ENCODE measurements around the gene EFNA5.
A peak's percentile ranks its signal among the peaks of the same experiment; 100 is the strongest.
"Not testable (repeated sequence)": the region's sequence is repeated elsewhere in the genome, so short reads cannot be mapped to it uniquely, and the experiment has no call there.

EFNA5 gene

DNA sequence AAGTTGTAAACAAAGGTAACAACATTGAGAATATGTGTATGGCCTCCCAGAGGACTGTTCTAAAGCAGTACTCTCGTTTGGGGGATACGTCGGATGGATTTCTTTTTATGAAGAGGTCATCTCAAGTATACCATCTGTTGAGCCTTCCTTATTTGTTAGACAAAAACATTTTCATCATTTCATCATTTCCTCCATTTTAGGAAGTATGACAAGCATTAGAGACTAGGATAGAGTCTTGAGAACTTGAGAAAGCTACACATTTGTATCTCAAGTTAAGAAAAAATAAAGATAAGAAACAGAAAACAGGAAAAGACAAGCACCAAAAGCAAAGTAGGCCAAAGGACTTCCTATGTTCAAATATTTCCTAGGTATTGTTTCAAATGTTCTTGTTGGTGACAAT is 307.0 kb downstream of the EFNA5 start:
- Mint-ChIP-seq H3K27ac (peak overlapping the region; percentile 30 to 77), H3K4me3 (no peak overlapping the region), H3K36me3 (ENCODE audit: insufficient read depth) (no peaks in the 10 kb centered on the region), H3K9me3 (no peaks in the 10 kb centered on the region), H3K4me1 (ENCODE audit: low read depth in 2 of 2) (peaks cover 12 to 35% of the 10 kb centered on the region in 2 donors), H3K27me3 (no peaks in the 10 kb centered on the region)
- DNase-seq (no peak), ATAC-seq (replicated peaks) (no peak)

- no peak overlapping the region for H3K4me3 Mint-ChIP-seq
- peaks cover 12 to 32% of the 10 kb centered on the region in 2 donors for H3K4me1 Mint-ChIP-seq (ENCODE audit: low read depth in 2 of 2)
- DNase-seq (no peak), ATAC-seq (replicated peaks) (no peak)
- H3K9me3 Mint-ChIP-seq, result no peaks in the 10 kb centered on the region
- H3K27ac Mint-ChIP-seq, result peak overlapping the region in 1 of 2 donors; percentile 77
- H3K36me3 Mint-ChIP-seq (ENCODE audit: insufficient read depth), result no peaks in the 10 kb centered on the region
- H3K27me3 Mint-ChIP-seq, result no peaks in the 10 kb centered on the region
Observed at GRCh38 chr5:107361945-107362344, 308.8 kb downstream of the EFNA5 start.

DNA sequence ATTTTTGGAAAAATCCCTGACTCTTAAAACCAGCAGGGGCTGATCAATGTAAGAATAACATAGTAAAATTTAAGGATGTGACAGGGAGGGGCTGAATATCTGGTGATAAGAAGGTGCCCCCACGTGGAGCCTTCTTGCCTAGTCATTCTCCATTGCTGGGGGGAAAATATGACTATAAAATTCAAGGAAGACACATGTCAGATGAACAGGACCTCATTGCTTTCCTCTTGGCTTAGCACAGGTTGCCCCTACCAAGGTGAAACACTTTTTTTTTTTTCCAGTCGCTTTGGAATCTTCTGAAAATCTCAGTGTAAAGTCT is 310.9 kb downstream of the EFNA5 start:
- Mint-ChIP-seq H3K27ac (peak overlapping the region in 1 of 2 donors; percentile 50), H3K9me3 (no peaks in the 10 kb centered on the region), H3K27me3 (no peaks in the 10 kb centered on the region), H3K36me3 (ENCODE audit: insufficient read depth) (no peaks in the 10 kb centered on the region), H3K4me1 (ENCODE audit: low read depth in 2 of 2) (peaks cover 4 to 13% of the 10 kb centered on the region in 2 donors), H3K4me3 (no peak overlapping the region)
- DNase-seq (no peak), ATAC-seq (replicated peaks) (no peak)

- Mint-ChIP-seq H3K27me3 (no peaks in the 10 kb centered on the region), H3K4me3 (no peak overlapping the region), H3K36me3 (ENCODE audit: insufficient read depth) (no peaks in the 10 kb centered on the region), H3K9me3 (no peaks in the 10 kb centered on the region), H3K4me1 (ENCODE audit: low read depth in 2 of 2) (peaks cover 0 to 9% of the 10 kb centered on the region in 2 donors), H3K27ac (peak overlapping the region in 1 of 2 donors; percentile 50)
- no peak for ATAC-seq (replicated peaks)
- no peak for DNase-seq
Observed at GRCh38 chr5:107359033-107359915, 311.5 kb downstream of the EFNA5 start.

GRCh38 chr5:107356891-107357290 is 313.8 kb downstream of the EFNA5 start:
- no peak for ATAC-seq (replicated peaks)
- no peaks in the 10 kb centered on the region for H3K9me3 Mint-ChIP-seq

DNA sequence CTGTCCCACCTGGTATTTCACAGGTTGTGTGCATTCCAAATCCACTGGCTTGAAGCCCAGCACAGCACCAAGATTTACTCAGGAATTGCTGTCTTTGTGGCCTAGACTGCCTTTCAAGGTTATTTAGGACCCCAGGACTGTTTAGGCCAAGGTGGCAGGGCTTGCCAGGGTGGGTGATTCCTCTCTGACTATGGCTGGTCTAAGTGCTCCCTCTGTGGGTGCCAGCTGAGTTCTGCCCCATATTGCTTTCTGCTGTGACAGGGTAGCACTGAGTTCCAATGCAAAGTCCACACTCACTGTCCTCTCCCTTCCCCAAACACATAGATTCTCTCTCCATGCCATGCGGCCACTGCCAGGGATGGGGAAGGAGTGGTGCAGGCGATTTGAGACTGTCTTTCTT is 318.2 kb downstream of the EFNA5 start:
- DNase-seq (no peak), ATAC-seq (replicated peaks) (no peak)
- H3K27me3 Mint-ChIP-seq, result no peaks in the 10 kb centered on the region
- no peaks in the 10 kb centered on the region for H3K36me3 Mint-ChIP-seq (ENCODE audit: insufficient read depth)
- no peaks in the 10 kb centered on the region for H3K9me3 Mint-ChIP-seq
- H3K27ac Mint-ChIP-seq, result no peak overlapping the region
- H3K4me1 Mint-ChIP-seq (ENCODE audit: low read depth in 2 of 2), result no peaks in the 10 kb centered on the region
- no peak overlapping the region for H3K4me3 Mint-ChIP-seq

More at GRCh38 chr5:107356891-107357290, 313.8 kb downstream of the EFNA5 start:
- no peak for DNase-seq
- Mint-ChIP-seq H3K4me3 (no peak overlapping the region), H3K36me3 (ENCODE audit: insufficient read depth) (no peaks in the 10 kb centered on the region), H3K27ac (no peak overlapping the region), H3K4me1 (ENCODE audit: low read depth in 2 of 2) (peaks cover 0 to 9% of the 10 kb centered on the region in 2 donors), H3K27me3 (no peaks in the 10 kb centered on the region)

GRCh38 chr5:107346580-107346979 is 324.2 kb downstream of the EFNA5 start:
- not testable (repeated sequence) for H3K4me3 Mint-ChIP-seq; H3K4me1 Mint-ChIP-seq (ENCODE audit: low read depth in 2 of 2); H3K27ac Mint-ChIP-seq; ATAC-seq (replicated peaks); H3K27me3 Mint-ChIP-seq; H3K36me3 Mint-ChIP-seq (ENCODE audit: insufficient read depth); DNase-seq
- H3K9me3 Mint-ChIP-seq, result peaks cover 4 to 15% of the 10 kb centered on the region in 2 donors

GRCh38 chr5:107342371-107342770 is 328.4 kb downstream of the EFNA5 start:
- no peak overlapping the region for H3K27ac Mint-ChIP-seq
- H3K4me1 Mint-ChIP-seq (ENCODE audit: low read depth in 2 of 2), result no peaks in the 10 kb centered on the region
- no peak overlapping the region for H3K4me3 Mint-ChIP-seq
- DNase-seq (no peak), ATAC-seq (replicated peaks) (no peak)
- no peaks in the 10 kb centered on the region for H3K27me3 Mint-ChIP-seq
- H3K9me3 Mint-ChIP-seq, result peaks cover 3 to 15% of the 10 kb centered on the region in 2 donors
- peaks cover 4% of the 10 kb centered on the region for H3K36me3 Mint-ChIP-seq (ENCODE audit: insufficient read depth)

GRCh38 chr5:107341376-107342084 is 329.2 kb downstream of the EFNA5 start:
- Mint-ChIP-seq H3K4me1 (ENCODE audit: low read depth in 2 of 2) (no peaks in the 10 kb centered on the region), H3K36me3 (ENCODE audit: insufficient read depth) (peaks cover 4% of the 10 kb centered on the region), H3K27ac (no peak overlapping the region), H3K27me3 (no peaks in the 10 kb centered on the region), H3K4me3 (no peak overlapping the region), H3K9me3 (peaks cover 3 to 15% of the 10 kb centered on the region in 2 donors)
- no peak for DNase-seq
- no peak for ATAC-seq (replicated peaks)

GRCh38 chr5:107340631-107341030 is 330.1 kb downstream of the EFNA5 start:
- no peak for DNase-seq
- Mint-ChIP-seq H3K27ac (no peak overlapping the region), H3K9me3 (peaks cover 3 to 8% of the 10 kb centered on the region in 2 donors), H3K36me3 (ENCODE audit: insufficient read depth) (peaks cover 4% of the 10 kb centered on the region), H3K4me3 (no peak overlapping the region), H3K27me3 (no peaks in the 10 kb centered on the region), H3K4me1 (ENCODE audit: low read depth in 2 of 2) (no peaks in the 10 kb centered on the region)
- ATAC-seq (replicated peaks), result no peak

DNA sequence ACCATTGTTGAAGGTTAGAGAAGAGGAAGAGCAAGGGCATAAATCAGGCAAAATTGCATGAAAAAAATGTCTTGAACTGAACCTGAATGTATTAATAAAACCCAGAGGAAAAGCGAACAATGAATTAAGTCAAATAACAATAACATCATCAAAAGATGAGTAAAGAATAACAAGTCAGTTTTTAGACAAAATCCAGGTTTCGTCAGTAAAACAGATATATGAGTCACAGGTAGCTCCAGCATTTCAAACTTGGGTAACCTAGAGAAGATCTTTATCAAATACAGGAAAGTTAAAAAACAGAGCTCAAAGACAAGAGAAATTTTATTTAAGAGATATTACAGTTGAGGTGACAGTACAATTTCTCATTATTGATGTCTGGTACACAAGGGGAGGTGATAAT is 332.4 kb downstream of the EFNA5 start:
- Mint-ChIP-seq H3K36me3 (ENCODE audit: insufficient read depth) (no peaks in the 10 kb centered on the region), H3K27me3 (no peaks in the 10 kb centered on the region), H3K4me3 (no peak overlapping the region), H3K4me1 (ENCODE audit: low read depth in 2 of 2) (no peaks in the 10 kb centered on the region), H3K27ac (no peak overlapping the region), H3K9me3 (no peaks in the 10 kb centered on the region)
- ATAC-seq (replicated peaks) (no peak), DNase-seq (no peak)

- Mint-ChIP-seq H3K9me3 (no peaks in the 10 kb centered on the region), H3K27me3 (no peaks in the 10 kb centered on the region), H3K27ac (no peak overlapping the region), H3K4me3 (no peak overlapping the region), H3K4me1 (ENCODE audit: low read depth in 2 of 2) (no peaks in the 10 kb centered on the region), H3K36me3 (ENCODE audit: insufficient read depth) (no peaks in the 10 kb centered on the region)
- DNase-seq (no peak), ATAC-seq (replicated peaks) (no peak)
Observed at GRCh38 chr5:107337281-107337680, 333.5 kb downstream of the EFNA5 start.

DNA sequence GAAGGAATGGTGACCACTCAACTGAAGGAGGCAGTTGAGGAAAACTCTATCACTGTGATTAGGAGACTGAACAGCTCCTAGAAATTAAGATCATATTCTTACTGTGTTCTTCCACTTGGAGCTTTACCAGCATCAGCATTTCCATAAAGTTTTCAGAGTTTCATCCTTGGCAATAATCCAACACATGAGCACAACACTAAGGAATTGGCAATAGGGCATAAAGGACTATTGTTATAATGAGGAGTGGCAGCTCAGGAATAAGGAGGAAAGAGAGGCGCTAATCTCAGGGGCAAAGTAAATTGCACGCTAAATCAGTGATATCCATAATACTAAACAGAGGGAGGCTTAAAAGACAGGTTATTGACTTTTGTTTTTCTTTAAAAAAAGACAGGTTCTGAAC is 338.9 kb downstream of the EFNA5 start:
- peaks cover 0 to 1% of the 10 kb centered on the region in 2 donors for H3K4me1 Mint-ChIP-seq (ENCODE audit: low read depth in 2 of 2)
- H3K27me3 Mint-ChIP-seq, result no peaks in the 10 kb centered on the region
- no peak overlapping the region for H3K4me3 Mint-ChIP-seq
- H3K36me3 Mint-ChIP-seq (ENCODE audit: insufficient read depth), result no peaks in the 10 kb centered on the region
- no peak for ATAC-seq (replicated peaks)
- H3K27ac Mint-ChIP-seq, result no peak overlapping the region
- no peak for DNase-seq
- no peaks in the 10 kb centered on the region for H3K9me3 Mint-ChIP-seq

DNA sequence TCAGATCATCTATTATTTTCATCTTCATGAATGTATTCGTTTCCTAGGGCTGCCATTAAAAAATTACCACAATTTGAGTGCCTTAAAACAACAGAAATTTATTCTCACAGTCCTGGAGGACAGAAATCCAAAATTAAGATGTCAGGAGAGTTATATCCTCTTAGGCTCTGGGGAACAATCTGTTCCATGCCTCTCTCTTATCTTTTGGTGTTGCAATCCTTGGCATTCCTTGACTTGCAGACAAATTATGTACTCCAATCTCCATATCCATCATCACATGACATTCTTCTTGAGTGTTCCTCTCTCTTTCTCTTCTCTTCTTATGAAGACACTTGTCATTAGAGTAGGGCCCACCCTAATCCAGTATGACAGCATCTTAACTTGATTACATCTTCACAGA is 339.4 kb downstream of the EFNA5 start:
- H3K4me1 Mint-ChIP-seq (ENCODE audit: low read depth in 2 of 2), result peaks cover 0 to 1% of the 10 kb centered on the region in 2 donors
- H3K9me3 Mint-ChIP-seq, result no peaks in the 10 kb centered on the region
- H3K36me3 Mint-ChIP-seq (ENCODE audit: insufficient read depth), result no peaks in the 10 kb centered on the region
- no peaks in the 10 kb centered on the region for H3K27me3 Mint-ChIP-seq
- H3K27ac Mint-ChIP-seq, result no peak overlapping the region
- H3K4me3 Mint-ChIP-seq, result no peak overlapping the region
- DNase-seq (no peak), ATAC-seq (replicated peaks) (no peak)
